Measurements from ENCODE around the gene PHAF1. TPM values are rescaled to one million over a fixed set of nuclear protein-coding genes. Genes with fewer than 3 reads are reported as not detected.

PHAF1 gene
- total and polyA plus RNA-seq, 2 of the 13 experiments (the other 11 are each of a cell fraction or from before 2014, with no cell fraction given): 48.3 to 174 TPM

GRCh38 chr16:67170949-67171649 is 61.4 kb downstream of the PHAF1 start (continued):
- TF ChIP-seq HMGXB4 (CRISPR knock-in tag; IDR thresholded peaks at IDR 0.05; ENCODE audit: borderline replicate concordance in 1 of 2, low read depth in 1 of 2) (peak; percentile 24 to 62; a peak in 1 of 4 replicates), ZNF138 (CRISPR knock-in tag; IDR thresholded peaks at IDR 0.05; ENCODE audit: low read depth) (no peak), NFYC (CRISPR knock-in tag; IDR thresholded peaks at IDR 0.05) (peak; percentile 2), XBP1 (CRISPR knock-in tag; IDR thresholded peaks at IDR 0.05) (no peak), MED8 (CRISPR knock-in tag; IDR thresholded peaks at IDR 0.05; ENCODE audit: insufficient replicate concordance) (no peak), IKZF4 (CRISPR knock-in tag; IDR thresholded peaks at IDR 0.05; ENCODE audit: borderline replicate concordance, low read depth, not compliant biosample characterization) (peak; percentile 19), DMAP1 (CRISPR knock-in tag; IDR thresholded peaks at IDR 0.05) (no peak), ZNF788 (CRISPR knock-in tag; IDR thresholded peaks at IDR 0.05; ENCODE audit: borderline replicate concordance) (peak; percentile 32; the same call in 1 of the 2 replicates), ATF7-NPFF (CRISPR knock-in tag; IDR thresholded peaks at IDR 0.05; ENCODE audit: low read depth) (no peak), AFF4 (CRISPR knock-in tag; IDR thresholded peaks at IDR 0.05) (no peak), ZFP37 (CRISPR knock-in tag; IDR thresholded peaks at IDR 0.05; ENCODE audit: borderline replicate concordance) (no peak), ELF3 (CRISPR knock-in tag; IDR thresholded peaks at IDR 0.05) (no peak; the same call in 1 of the 2 replicates), ZNF816 (CRISPR knock-in tag; IDR thresholded peaks at IDR 0.05; ENCODE audit: borderline replicate concordance) (no peak), ZNF274 (CRISPR knock-in tag; IDR thresholded peaks at IDR 0.05) (no peak; the same call in 1 of the 2 replicates), SAFB2 (CRISPR knock-in tag; IDR thresholded peaks at IDR 0.05; ENCODE audit: borderline replicate concordance, low read depth) (no peak; the same call in 1 of the 2 replicates), GABPB1 (CRISPR knock-in tag; IDR thresholded peaks at IDR 0.05) (no peak), ZNF672 (CRISPR knock-in tag; IDR thresholded peaks at IDR 0.05) (no peak), TGIF2 (CRISPR knock-in tag; IDR thresholded peaks at IDR 0.05) (no peak), TBL1XR1 (IDR thresholded peaks at IDR 0.05; ENCODE audit: borderline replicate concordance, low read length, partially characterized antibody) (no peak), ZBTB2 (CRISPR knock-in tag; IDR thresholded peaks at IDR 0.05; ENCODE audit: low read depth) (0 out of 2 replicates have a peak, but pooled peaks have one; percentile 19), GATA4 (IDR thresholded peaks at IDR 0.05; ENCODE audit: borderline replicate concordance, low read depth) (no peak)

All from HepG2 (cell line).